Activated CD4-positive, alpha-beta T cell treated with anti-CD3 and anti-CD28 coated beads, Interleukin-2, amount 50 U/mL, for 16 hours (primary cell): ENCODE data around the gene PANK4.
"Not testable (repeated sequence)": the region's sequence is repeated elsewhere in the genome, so short reads cannot be mapped to it uniquely, and the experiment has no call there.

Experiments
- DNase-seq: peaks from one replicate; pipeline ENCODE4 v3.0.0-alpha.2; 2020

PANK4 gene

GRCh38 chr1:2525920-2526823, at the start of gene PANK4:
PANK4 (minus strand) TSS chr1:2526596; CDS start chr1:2526587, 9 bp downstream.
- DNase-seq: peak; percentile 93

GRCh38 chr1:2574350-2574749, 48.0 kb upstream of the PANK4 start:
- DNase-seq: no peak

- DNase-seq: no peak
Observed at GRCh38 chr1:2573250-2573920, 47.0 kb upstream of the PANK4 start.

- no peak for DNase-seq
Observed at GRCh38 chr1:2571348-2571747, 45.0 kb upstream of the PANK4 start.

GRCh38 chr1:2570332-2570731, 43.9 kb upstream of the PANK4 start:
- no peak for DNase-seq

- DNase-seq: not testable (repeated sequence)
Observed at GRCh38 chr1:2569703-2570102, 43.3 kb upstream of the PANK4 start.

GRCh38 chr1:2569060-2569459, 42.7 kb upstream of the PANK4 start:
- DNase-seq: no peak

- not testable (repeated sequence) for DNase-seq
Observed at GRCh38 chr1:2568187-2568816, 41.9 kb upstream of the PANK4 start.

- DNase-seq: no peak
Observed at GRCh38 chr1:2567083-2567679, 40.8 kb upstream of the PANK4 start.

- DNase-seq: no peak
Observed at GRCh38 chr1:2566101-2567045, 40.0 kb upstream of the PANK4 start.

GRCh38 chr1:2564815-2565374, 38.5 kb upstream of the PANK4 start:
- no peak for DNase-seq

GRCh38 chr1:2564006-2564814, 37.8 kb upstream of the PANK4 start:
- DNase-seq: no peak

- no peak for DNase-seq
Observed at GRCh38 chr1:2563205-2563604, 36.8 kb upstream of the PANK4 start.

- peak; percentile 20 for DNase-seq
Observed at GRCh38 chr1:2561898-2562895, 35.8 kb upstream of the PANK4 start.

GRCh38 chr1:2561446-2561845, 35.0 kb upstream of the PANK4 start:
- no peak for DNase-seq

GRCh38 chr1:2560299-2561073, 34.1 kb upstream of the PANK4 start:
- DNase-seq: no peak

- no peak for DNase-seq
Observed at GRCh38 chr1:2559509-2560298, 33.3 kb upstream of the PANK4 start.

- DNase-seq: no peak
Observed at GRCh38 chr1:2558861-2559260, 32.5 kb upstream of the PANK4 start.
